CD8-positive, alpha-beta memory T cell (primary cell): ENCODE results near the gene NPIPA3. TPM values are rescaled to one million over a fixed set of nuclear protein-coding genes. Genes with fewer than 3 reads are reported as not detected.
"Not testable (repeated sequence)": the region's sequence is repeated elsewhere in the genome, so short reads cannot be mapped to it uniquely, and the experiment has no call there.

Source experiments
- CTCF ChIA-PET: fragments of 350-600 bp; sonication (Branson Sonifier 250); formaldehyde crosslinking; loops from one replicate; lab custom pipeline; 2021; ENCODE audit warnings: antibody characterized with exemption; lab: Charles Lee
- POLR2A ChIA-PET: fragments of 350-600 bp; sonication (Branson Sonifier 250); formaldehyde crosslinking; loops from one replicate; lab custom pipeline; 2021; ENCODE audit warnings: antibody characterized with exemption; lab: Charles Lee
- DNase-seq, 5 donors: peaks; one replicate each; pipeline versions ENCODE4 v3.0.0 to v3.0.0-alpha.2; 2020 to 2022; ENCODE audit warnings: mixed read lengths in 1 of 5
- H3K27ac ChIP-seq: one replicate; pipeline ENCODE4 v1.7.0; 2013; ENCODE audit warnings: low read depth, mild to moderate bottlenecking, low read length, moderate library complexity
- H3K27me3 ChIP-seq: 2 replicates; pipeline ENCODE4 v1.7.0; 2013; ENCODE audit warnings: low read length, mild to moderate bottlenecking; ENCODE audit not compliant: insufficient read depth, poor library complexity, severe bottlenecking
- H3K36me3 ChIP-seq: 2 replicates; pipeline ENCODE4 v1.7.0; 2013; ENCODE audit warnings: mild to moderate bottlenecking, low read length, moderate library complexity; ENCODE audit not compliant: insufficient read depth
- H3K4me1 ChIP-seq: 2 replicates; pipeline ENCODE4 v1.7.0; 2013; ENCODE audit warnings: mild to moderate bottlenecking, low read length, moderate library complexity; ENCODE audit not compliant: insufficient read depth
- H3K4me3 ChIP-seq: 2 replicates; pipeline ENCODE4 v1.7.0; 2013; ENCODE audit warnings: mild to moderate bottlenecking, low read length
- H3K9me3 ChIP-seq: 2 replicates; pipeline ENCODE4 v1.7.0; 2013; ENCODE audit warnings: mild to moderate bottlenecking, low read length
- H3K27ac Mint-ChIP-seq, 8 donors: one replicate each; pipeline ENCODE4 v1.8.0; 2020 to 2021; ENCODE audit warnings: mixed read lengths in 8 of 8, mild to moderate bottlenecking in 6 of 8, inconsistent platforms in 3 of 8, moderate library complexity in 3 of 8
- H3K27me3 Mint-ChIP-seq, 2 donors: one replicate each; pipeline ENCODE4 v1.8.0; 2020 to 2021; ENCODE audit warnings: mixed read lengths in 2 of 2, mild to moderate bottlenecking in 1 of 2, moderate library complexity in 1 of 2
- H3K36me3 Mint-ChIP-seq, 3 donors: one replicate each; pipeline ENCODE4 v1.8.0; 2020 to 2021; ENCODE audit warnings: mixed read lengths in 3 of 3, inconsistent platforms in 1 of 3, mild to moderate bottlenecking in 1 of 3
- H3K4me1 Mint-ChIP-seq, 3 donors: one replicate each; pipeline ENCODE4 v1.8.0; 2020 to 2021; ENCODE audit warnings: mixed read lengths in 3 of 3, inconsistent platforms in 1 of 3, mild to moderate bottlenecking in 1 of 3
- H3K4me3 Mint-ChIP-seq, 7 donors: one replicate each; pipeline ENCODE4 v1.8.0; 2020 to 2021; ENCODE audit warnings: mixed read lengths in 7 of 7, mild to moderate bottlenecking in 6 of 7, moderate library complexity in 4 of 7, inconsistent platforms in 2 of 7
- H3K9me3 Mint-ChIP-seq, 5 donors: one replicate each; pipeline ENCODE4 v1.8.0; 2020 to 2022; ENCODE audit warnings: mixed read lengths in 5 of 5, mild to moderate bottlenecking in 3 of 5, moderate library complexity in 2 of 5, inconsistent platforms in 1 of 5
- polyA plus RNA-seq: library from polyadenylated mRNA; unstranded; fragments of 300-500 nt; fragmentation: Illumina TruSeq; gene quantifications from one replicate; pipeline ENCODE4 v1.2.3, GENCODE V29; 2021
- total RNA-seq, 2 experiments: library from RNA; stranded (reverse); gene quantifications; one replicate each; pipeline ENCODE4 v1.2.3, GENCODE V29; 2021

Gene NPIPA3
- total and polyA plus RNA-seq, 3 experiments from 2014 or later: 0.69 to 1.8 TPM; not detected in 1

- POLR2A ChIA-PET: no interaction called here
- H3K27ac Mint-ChIP-seq: no peak overlapping the region
Observed at GRCh38 chr16:14677627-14678026, 25.6 kb upstream of the NPIPA3 start.

GRCh38 chr16:14678748-14679497, 24.3 kb upstream of the NPIPA3 start:
- Mint-ChIP-seq H3K36me3 (no peaks in the 10 kb centered on the region), H3K4me1 (peaks cover 0 to 3% (median 2%) of the 10 kb centered on the region in 3 donors), H3K27ac (peak overlapping the region in 1 of 8 donors; percentile 18), H3K27me3 (peaks cover 4 to 14% of the 10 kb centered on the region in 2 donors), H3K4me3 (no peak overlapping the region), H3K9me3 (no peaks in the 10 kb centered on the region)
- Histone ChIP-seq H3K9me3 (no peaks in the 10 kb centered on the region), H3K27me3 (no peaks in the 10 kb centered on the region), H3K4me3 (no peak overlapping the region), H3K27ac (no peak overlapping the region), H3K36me3 (no peaks in the 10 kb centered on the region), H3K4me1 (no peaks in the 10 kb centered on the region)
- POLR2A ChIA-PET: no interaction called here
- CTCF ChIA-PET: no interaction called here
- DNase-seq: no peak

More at GRCh38 chr16:14677627-14678026, 25.6 kb upstream of the NPIPA3 start:
- no peaks in the 10 kb centered on the region for H3K9me3 ChIP-seq
- Mint-ChIP-seq H3K36me3 (no peaks in the 10 kb centered on the region), H3K9me3 (no peaks in the 10 kb centered on the region), H3K27me3 (peaks cover 4 to 14% of the 10 kb centered on the region in 2 donors), H3K4me3 (no peak overlapping the region), H3K4me1 (peaks cover 4 to 11% (median 10%) of the 10 kb centered on the region in 3 donors)
- CTCF ChIA-PET: no interaction called here
- no peaks in the 10 kb centered on the region for H3K27me3 ChIP-seq
- DNase-seq: no peak
- H3K4me3 ChIP-seq: no peak overlapping the region
- no peaks in the 10 kb centered on the region for H3K36me3 ChIP-seq
- H3K27ac ChIP-seq: no peak overlapping the region
- no peaks in the 10 kb centered on the region for H3K4me1 ChIP-seq

- H3K27ac Mint-ChIP-seq: peak overlapping the region in 1 of 8 donors; percentile 74
- H3K27ac ChIP-seq, H3K9me3 Mint-ChIP-seq, H3K4me3 Mint-ChIP-seq, CTCF ChIA-PET, H3K36me3 ChIP-seq, H3K4me1 Mint-ChIP-seq, H3K4me1 ChIP-seq, DNase-seq, H3K9me3 ChIP-seq, POLR2A ChIA-PET, H3K27me3 ChIP-seq, H3K4me3 ChIP-seq, H3K36me3 Mint-ChIP-seq: not testable (repeated sequence)
- H3K27me3 Mint-ChIP-seq: peaks cover 3 to 14% of the 10 kb centered on the region in 2 donors
Observed at GRCh38 chr16:14680396-14680795, 22.8 kb upstream of the NPIPA3 start.

- ChIA-PET CTCF (no interaction called here), POLR2A (no interaction called here)
- H3K9me3 Mint-ChIP-seq: no peaks in the 10 kb centered on the region
- no peaks in the 10 kb centered on the region for H3K27me3 ChIP-seq
- H3K4me3 ChIP-seq: no peak overlapping the region
- no peaks in the 10 kb centered on the region for H3K4me1 Mint-ChIP-seq
- H3K4me1 ChIP-seq: no peaks in the 10 kb centered on the region
- no peak overlapping the region for H3K27ac Mint-ChIP-seq
- no peaks in the 10 kb centered on the region for H3K9me3 ChIP-seq
- no peak overlapping the region for H3K4me3 Mint-ChIP-seq
- H3K27me3 Mint-ChIP-seq: peaks cover 3 to 14% of the 10 kb centered on the region in 2 donors
- H3K36me3 ChIP-seq: no peaks in the 10 kb centered on the region
- H3K27ac ChIP-seq: no peak overlapping the region
- H3K36me3 Mint-ChIP-seq: no peaks in the 10 kb centered on the region
- DNase-seq: no peak
Observed at GRCh38 chr16:14681115-14681514, 22.1 kb upstream of the NPIPA3 start.

GRCh38 chr16:14682121-14682520, 21.1 kb upstream of the NPIPA3 start:
- H3K4me3 ChIP-seq: no peak overlapping the region
- Mint-ChIP-seq H3K27ac (peak overlapping the region in 1 of 8 donors; percentile 19), H3K27me3 (peaks cover 3 to 14% of the 10 kb centered on the region in 2 donors), H3K9me3 (no peaks in the 10 kb centered on the region), H3K4me3 (no peak overlapping the region), H3K4me1 (no peaks in the 10 kb centered on the region), H3K36me3 (no peaks in the 10 kb centered on the region)
- H3K27me3 ChIP-seq: no peaks in the 10 kb centered on the region
- no peaks in the 10 kb centered on the region for H3K9me3 ChIP-seq
- H3K27ac ChIP-seq: no peak overlapping the region
- CTCF ChIA-PET: interaction anchor here (0.7 kb wide), 1 partner anchor 19 kb away, joined by 3 read pairs; no protein-coding TSS in a partner anchor
- POLR2A ChIA-PET: no interaction called here
- H3K36me3 ChIP-seq: no peaks in the 10 kb centered on the region
- no peak for DNase-seq
- no peaks in the 10 kb centered on the region for H3K4me1 ChIP-seq

GRCh38 chr16:14685870-14686793, 17.1 kb upstream of the NPIPA3 start:
- H3K36me3 Mint-ChIP-seq, H3K4me1 ChIP-seq, H3K4me3 ChIP-seq, CTCF ChIA-PET, H3K9me3 ChIP-seq, H3K27me3 Mint-ChIP-seq, H3K9me3 Mint-ChIP-seq, H3K4me1 Mint-ChIP-seq, H3K36me3 ChIP-seq, H3K27ac Mint-ChIP-seq, POLR2A ChIA-PET, H3K27ac ChIP-seq, H3K4me3 Mint-ChIP-seq, DNase-seq, H3K27me3 ChIP-seq: not testable (repeated sequence)

- H3K4me3 ChIP-seq, DNase-seq, CTCF ChIA-PET, H3K4me1 Mint-ChIP-seq, H3K4me3 Mint-ChIP-seq, H3K27ac ChIP-seq, H3K36me3 ChIP-seq, H3K9me3 Mint-ChIP-seq, H3K36me3 Mint-ChIP-seq, H3K9me3 ChIP-seq, H3K27me3 Mint-ChIP-seq, H3K27me3 ChIP-seq, H3K4me1 ChIP-seq, POLR2A ChIA-PET, H3K27ac Mint-ChIP-seq: not testable (repeated sequence)
Observed at GRCh38 chr16:14694129-14694528, 9.1 kb upstream of the NPIPA3 start, which contains the start of gene PLA2G10. Gene PLA2G10 (minus strand): TSS chr16:14694308. CDS start chr16:14694229, 79 bp downstream.

GRCh38 chr16:14701859-14702258, 1.4 kb upstream of the NPIPA3 start:
- H3K4me1 ChIP-seq, H3K27me3 Mint-ChIP-seq, H3K4me3 ChIP-seq, H3K36me3 Mint-ChIP-seq, H3K9me3 ChIP-seq, CTCF ChIA-PET, H3K36me3 ChIP-seq, DNase-seq, POLR2A ChIA-PET, H3K27ac Mint-ChIP-seq, H3K4me1 Mint-ChIP-seq, H3K9me3 Mint-ChIP-seq, H3K27me3 ChIP-seq, H3K4me3 Mint-ChIP-seq, H3K27ac ChIP-seq: not testable (repeated sequence)
